Heart left ventricle (tissue), 16 donors: Measurements from ENCODE around the gene NMNAT2. TPM values are rescaled to one million over a fixed set of nuclear protein-coding genes. Genes with fewer than 3 reads are reported as not detected.

ENCODE experiments used
- ATAC-seq, 4 donors: fragments of 200-7000 bp; cut with Tn5 transposase; one replicate each; pipeline ENCODE4 v1.9.1; 2020 to 2022; ENCODE audit warnings: moderate library complexity in 4 of 4, mild to moderate bottlenecking in 3 of 4, moderate number of reproducible peaks in 1 of 4
- DNase-seq, 5 donors: peaks; one replicate each; pipeline ENCODE4 v3.0.0-alpha.2; 2020
- H3K27ac ChIP-seq, 12 donors: fragments of 200-600 bp; sonication (generic) in 4 of 12; one replicate each; pipeline versions ENCODE4 v1.5.0 to v1.8.0; 2016 to 2022; ENCODE audit warnings: mild to moderate bottlenecking in 2 of 12
- H3K27me3 ChIP-seq, 9 donors: fragments of 200-600 bp; sonication (generic) in 2 of 9; one replicate each; pipeline versions ENCODE4 v1.5.1 to v1.8.0; 2016 to 2022; ENCODE audit warnings: mild to moderate bottlenecking in 3 of 9
- H3K36me3 ChIP-seq, 9 donors: fragments of 200-600 bp; sonication (generic) in 2 of 9; one replicate each; pipeline versions ENCODE4 v1.5.0 to v1.8.0; 2018 to 2022; ENCODE audit warnings: mild to moderate bottlenecking in 2 of 9
- H3K4me1 ChIP-seq, 12 donors: fragments of 200-600 bp; sonication (generic) in 4 of 12; one replicate each; pipeline versions ENCODE4 v1.5.0 to v1.8.0; 2016 to 2022; ENCODE audit warnings: mild to moderate bottlenecking in 3 of 12
- H3K4me3 ChIP-seq, 12 donors: fragments of 200-600 bp; sonication (generic) in 4 of 12; one replicate each; pipeline versions ENCODE4 v1.5.0 to v1.8.0; 2017 to 2022; ENCODE audit warnings: mild to moderate bottlenecking in 9 of 12, moderate library complexity in 4 of 12
- H3K9me3 ChIP-seq, 12 donors: fragments of 200-600 bp; sonication (generic) in 4 of 12; one replicate each; pipeline versions ENCODE4 v1.5.0 to v1.8.0; 2016 to 2022; ENCODE audit warnings: mild to moderate bottlenecking in 1 of 12
- CTCF ChIP-seq, 12 donors: fragments of 200-600 bp; sonication (generic) in 4 of 12; IDR thresholded peaks; one replicate each; pipeline versions ENCODE4 v1.5.0 to v1.8.0; 2018 to 2022; ENCODE audit warnings: antibody characterized with exemption in 12 of 12, mild to moderate bottlenecking in 5 of 12
- POLR2A ChIP-seq, 2 donors: fragments of 450-650 bp; IDR thresholded peaks; one replicate each; pipeline ENCODE4 v1.6.1; 2017; ENCODE audit warnings: antibody characterized with exemption in 2 of 2, mild to moderate bottlenecking in 2 of 2, moderate library complexity in 2 of 2
- WGBS, 4 donors: extraction: QIAGEN DNeasy Blood & Tissue Kit in 2 of 4; methylation state at CpG; one replicate each; pipeline versions ENCODE4 v1.1.5 to v1.1.7; 2013 to 2018; 5-methylcytosine and 5-hydroxymethylcytosine counted together
- intact Hi-C, 10 donors: fragments of 100-400 bp; cut with DNase I; formaldehyde crosslinking; loops; one replicate each; pipeline versions ENCODE4 v1.11.1 to v1.14.2; 2022
- polyA plus RNA-seq, 2 donors: library from polyadenylated mRNA; stranded (reverse); fragments of 200-250 nt; gene quantifications; one replicate each; pipeline ENCODE4 v1.2.3, GENCODE V29; 2013
- total RNA-seq, 9 donors: library from RNA; depleted of rRNA in 2 of 9; stranded (reverse); fragments of >200 nt in 2 of 9; fragmentation: NEBNext Ultra II Directional in 3 of 9; extraction: Animal tissue kit (Norgen Biotek cat#: 25700) in 3 of 9; gene quantifications; one replicate each; pipeline versions ENCODE4 v1.1.0 to v1.2.4, GENCODE V29; 2016 to 2023
- donor health status: ischemic (EF 13 %, LVEDD 7.1; RV severe dilation, severe dysfunction).
- donor health status: healthy with polysubstance abuse.
- donor health status: DM: no; HTN: yes; CAD: no.
- donor health status: DM: no; HTN: no; CAD: no.
- donor health status: ischemic (EF 25% LVEDD 6.9; RV normal size, moderate dysfunction).
- donor health status: ischemic (EF 25% LVEDD 5.7; RV mildly dilated, moderate dysfunction).
- donor health status: healthy.
- donor health status: DM: yes; HTN: yes; CAD: no.
- donor health status: ischemic (EF 35%, LVEDD 5.7; RV mildly dilated, moderate dysfunction).
- donor health status: nonischemic (EF 11% LVEDD 7.7; RV severe dilation, severe dysfunction).
- donor health status: DM: yes; HTN: yes; CAD: no.
- donor health status: PGD.
- donor health status: ischemic (EF 29% LVEDD 5.4; RV normal size, mild dysfunction).
- donor health status: nonischemic (EF 23%, LVEDD 6.1; RV moderate dilation, normal function).

The NMNAT2 gene
- total and polyA plus RNA-seq, 11 donors: 0.53 to 5.1 (median 1.9) TPM

GRCh38 chr1:183278739-183279591 lies 139.2 kb downstream of the NMNAT2 start:
- intact Hi-C loops: loop anchor here in 3 of 10 donors (5.0 to 10.0 kb wide), 3 partner anchors 37 to 266 kb away; no protein-coding TSS in a partner anchor
- no peak for ATAC-seq
- H3K9me3 ChIP-seq: no peaks in the 10 kb centered on the region
- H3K4me3 ChIP-seq: no peak overlapping the region
- DNase-seq: no peak
- no peaks in the 10 kb centered on the region for H3K36me3 ChIP-seq
- 75 to 83% (median 78%) methylated on average over 10 to 12 of the region's 12 CpGs for WGBS, 4 donors
- peak overlapping the region in 10 of 12 donors; percentile 11 to 87 (median 38) for H3K27ac ChIP-seq
- H3K4me1 ChIP-seq: peaks cover 0 to 51% (median 34%) of the 10 kb centered on the region in 12 donors
- TF ChIP-seq POLR2A (IDR thresholded peaks at IDR 0.05) (no peak), CTCF (IDR thresholded peaks at IDR 0.05) (no peak)
- H3K27me3 ChIP-seq: no peaks in the 10 kb centered on the region

GRCh38 chr1:183277821-183278738 lies 140.1 kb downstream of the NMNAT2 start:
- TF ChIP-seq CTCF (IDR thresholded peaks at IDR 0.05) (no peak), POLR2A (IDR thresholded peaks at IDR 0.05) (no peak)
- ATAC-seq (no peak), DNase-seq (no peak)
- peak overlapping the region in 6 of 12 donors; percentile 13 to 87 (median 42) for H3K27ac ChIP-seq
- no peak overlapping the region for H3K4me3 ChIP-seq
- no peaks in the 10 kb centered on the region for H3K9me3 ChIP-seq
- H3K36me3 ChIP-seq: no peaks in the 10 kb centered on the region
- H3K27me3 ChIP-seq: no peaks in the 10 kb centered on the region
- peaks cover 0 to 54% (median 26%) of the 10 kb centered on the region in 12 donors for H3K4me1 ChIP-seq
- 66 to 78% (median 72%) methylated on average over 6 to 7 of the region's 7 CpGs for WGBS, 4 donors
- intact Hi-C loops: loop anchor here in 3 of 10 donors (5.0 to 10.0 kb wide), 3 partner anchors 36 to 267 kb away; no protein-coding TSS in a partner anchor

- WGBS, 4 donors: 85 to 99% (median 90%) methylated on average over 9 of the region's 9 CpGs
- Histone ChIP-seq H3K9me3 (no peaks in the 10 kb centered on the region), H3K4me3 (no peak overlapping the region), H3K27me3 (no peaks in the 10 kb centered on the region), H3K27ac (no peak overlapping the region), H3K4me1 (peaks cover 0 to 53% (median 10%) of the 10 kb centered on the region in 12 donors), H3K36me3 (no peaks in the 10 kb centered on the region)
- intact Hi-C loops: loop anchor here in 3 of 10 donors (5.0 to 10.0 kb wide), 3 partner anchors 34 to 268 kb away; no protein-coding TSS in a partner anchor
- no peak for ATAC-seq
- DNase-seq: no peak
- TF ChIP-seq CTCF (IDR thresholded peaks at IDR 0.05): no peak
- no peak for TF ChIP-seq POLR2A (IDR thresholded peaks at IDR 0.05)
Measured at GRCh38 chr1:183276386-183277080, 141.6 kb downstream of the NMNAT2 start.
